ENCODE measurements around the gene LSP1. TPM values are rescaled to one million over a fixed set of nuclear protein-coding genes. Genes with fewer than 3 reads are reported as not detected.

Gene LSP1
- total RNA-seq, 2 donors from 2014 or later = 328 to 423 TPM

GRCh38 chr11:1857064-1857463 is 4.2 kb downstream of the LSP1 start:
- H3K4me3 Mint-ChIP-seq = no peak overlapping the region
- H3K27me3 Mint-ChIP-seq = no peaks in the 10 kb centered on the region
- ATAC-seq (replicated peaks) = no peak
- no peak overlapping the region for H3K27ac Mint-ChIP-seq
- no peaks in the 10 kb centered on the region for H3K9me3 Mint-ChIP-seq
- H3K4me1 Mint-ChIP-seq = peaks cover 9% of the 10 kb centered on the region
- H3K36me3 Mint-ChIP-seq (ENCODE audit: low read depth) = peaks cover 48% of the 10 kb centered on the region

- H3K4me3 Mint-ChIP-seq = no peak overlapping the region
- H3K27ac Mint-ChIP-seq = no peak overlapping the region
- no peak for ATAC-seq (replicated peaks)
- H3K27me3 Mint-ChIP-seq = no peaks in the 10 kb centered on the region
- H3K4me1 Mint-ChIP-seq = no peaks in the 10 kb centered on the region
- no peaks in the 10 kb centered on the region for H3K9me3 Mint-ChIP-seq
- peaks cover 42% of the 10 kb centered on the region for H3K36me3 Mint-ChIP-seq (ENCODE audit: low read depth)
Observed at GRCh38 chr11:1858154-1858553, 5.3 kb downstream of the LSP1 start.

- Mint-ChIP-seq H3K27ac (peak overlapping the region; percentile 38), H3K4me3 (no peak overlapping the region), H3K4me1 (no peaks in the 10 kb centered on the region), H3K27me3 (no peaks in the 10 kb centered on the region), H3K36me3 (ENCODE audit: low read depth) (peaks cover 38% of the 10 kb centered on the region), H3K9me3 (no peaks in the 10 kb centered on the region)
- no peak for ATAC-seq (replicated peaks)
Observed at GRCh38 chr11:1858576-1858975, 5.7 kb downstream of the LSP1 start.

GRCh38 chr11:1859004-1859403 is 6.1 kb downstream of the LSP1 start:
- peak overlapping the region; percentile 38 for H3K27ac Mint-ChIP-seq
- no peaks in the 10 kb centered on the region for H3K9me3 Mint-ChIP-seq
- no peaks in the 10 kb centered on the region for H3K27me3 Mint-ChIP-seq
- no peaks in the 10 kb centered on the region for H3K4me1 Mint-ChIP-seq
- H3K4me3 Mint-ChIP-seq = peak overlapping the region; percentile 13
- ATAC-seq (replicated peaks) = no peak
- H3K36me3 Mint-ChIP-seq (ENCODE audit: low read depth) = peaks cover 34% of the 10 kb centered on the region

- H3K27me3 Mint-ChIP-seq = no peaks in the 10 kb centered on the region
Observed at GRCh38 chr11:1860108-1860507, 7.2 kb downstream of the LSP1 start.

GRCh38 chr11:1861435-1862411 is 8.8 kb downstream of the LSP1 start:
- H3K4me1 Mint-ChIP-seq = peaks cover 5% of the 10 kb centered on the region
- no peak overlapping the region for H3K27ac Mint-ChIP-seq
- H3K36me3 Mint-ChIP-seq (ENCODE audit: low read depth) = peaks cover 36% of the 10 kb centered on the region
- H3K9me3 Mint-ChIP-seq = no peaks in the 10 kb centered on the region
- H3K27me3 Mint-ChIP-seq = no peaks in the 10 kb centered on the region
- ATAC-seq (replicated peaks) = no peak
- no peak overlapping the region for H3K4me3 Mint-ChIP-seq

More at GRCh38 chr11:1860108-1860507, 7.2 kb downstream of the LSP1 start:
- H3K36me3 Mint-ChIP-seq (ENCODE audit: low read depth) = peaks cover 30% of the 10 kb centered on the region
- no peaks in the 10 kb centered on the region for H3K4me1 Mint-ChIP-seq
- H3K4me3 Mint-ChIP-seq = no peak overlapping the region
- no peak overlapping the region for H3K27ac Mint-ChIP-seq
- ATAC-seq (replicated peaks) = no peak
- H3K9me3 Mint-ChIP-seq = no peaks in the 10 kb centered on the region

- Mint-ChIP-seq H3K4me1 (peaks cover 5% of the 10 kb centered on the region), H3K9me3 (no peaks in the 10 kb centered on the region), H3K36me3 (ENCODE audit: low read depth) (peaks cover 28% of the 10 kb centered on the region), H3K27me3 (no peaks in the 10 kb centered on the region), H3K4me3 (no peak overlapping the region), H3K27ac (no peak overlapping the region)
- peak; percentile 25 for ATAC-seq (replicated peaks)
Observed at GRCh38 chr11:1862588-1863351, 9.9 kb downstream of the LSP1 start.

GRCh38 chr11:1863352-1864216 is 10.7 kb downstream of the LSP1 start:
- Mint-ChIP-seq H3K4me3 (no peak overlapping the region), H3K27ac (no peak overlapping the region), H3K36me3 (ENCODE audit: low read depth) (peaks cover 19% of the 10 kb centered on the region), H3K9me3 (no peaks in the 10 kb centered on the region), H3K27me3 (no peaks in the 10 kb centered on the region), H3K4me1 (peaks cover 5% of the 10 kb centered on the region)
- no peak for ATAC-seq (replicated peaks)

- ATAC-seq (replicated peaks) = no peak
- Mint-ChIP-seq H3K4me1 (peaks cover 10% of the 10 kb centered on the region), H3K27me3 (no peaks in the 10 kb centered on the region), H3K4me3 (no peak overlapping the region), H3K36me3 (ENCODE audit: low read depth) (peaks cover 21% of the 10 kb centered on the region), H3K27ac (no peak overlapping the region), H3K9me3 (no peaks in the 10 kb centered on the region)
Observed at GRCh38 chr11:1864231-1864630, 11.3 kb downstream of the LSP1 start.

GRCh38 chr11:1864831-1865665 is 12.2 kb downstream of the LSP1 start:
- H3K4me3 Mint-ChIP-seq = no peak overlapping the region
- peaks cover 18% of the 10 kb centered on the region for H3K4me1 Mint-ChIP-seq
- peaks cover 29% of the 10 kb centered on the region for H3K36me3 Mint-ChIP-seq (ENCODE audit: low read depth)
- H3K9me3 Mint-ChIP-seq = no peaks in the 10 kb centered on the region
- H3K27me3 Mint-ChIP-seq = no peaks in the 10 kb centered on the region
- no peak overlapping the region for H3K27ac Mint-ChIP-seq
- peak; percentile 13 for ATAC-seq (replicated peaks)

GRCh38 chr11:1866226-1866625 is 13.3 kb downstream of the LSP1 start:
- Mint-ChIP-seq H3K4me3 (no peak overlapping the region), H3K27me3 (no peaks in the 10 kb centered on the region), H3K9me3 (no peaks in the 10 kb centered on the region), H3K36me3 (ENCODE audit: low read depth) (peaks cover 40% of the 10 kb centered on the region), H3K4me1 (peaks cover 27% of the 10 kb centered on the region), H3K27ac (no peak overlapping the region)
- ATAC-seq (replicated peaks) = no peak

GRCh38 chr11:1866776-1867175 is 13.9 kb downstream of the LSP1 start:
- Mint-ChIP-seq H3K36me3 (ENCODE audit: low read depth) (peaks cover 40% of the 10 kb centered on the region), H3K4me3 (no peak overlapping the region), H3K27me3 (no peaks in the 10 kb centered on the region), H3K4me1 (peaks cover 27% of the 10 kb centered on the region), H3K27ac (no peak overlapping the region), H3K9me3 (no peaks in the 10 kb centered on the region)
- ATAC-seq (replicated peaks) = no peak

- H3K27ac Mint-ChIP-seq = no peak overlapping the region
- H3K4me1 Mint-ChIP-seq = peaks cover 27% of the 10 kb centered on the region
- H3K27me3 Mint-ChIP-seq = no peaks in the 10 kb centered on the region
- no peak overlapping the region for H3K4me3 Mint-ChIP-seq
- ATAC-seq (replicated peaks) = no peak
- H3K9me3 Mint-ChIP-seq = no peaks in the 10 kb centered on the region
- peaks cover 40% of the 10 kb centered on the region for H3K36me3 Mint-ChIP-seq (ENCODE audit: low read depth)
Observed at GRCh38 chr11:1867381-1867780, 14.5 kb downstream of the LSP1 start.

Measured in activated T-helper 17 cell treated with anti-CD3 and anti-CD28 coated beads, Interleukin-2, amount 50 U/mL, for 72 hours (primary cell).